ENCODE measurements around the gene ACTRT3.

The ACTRT3 gene

DNA sequence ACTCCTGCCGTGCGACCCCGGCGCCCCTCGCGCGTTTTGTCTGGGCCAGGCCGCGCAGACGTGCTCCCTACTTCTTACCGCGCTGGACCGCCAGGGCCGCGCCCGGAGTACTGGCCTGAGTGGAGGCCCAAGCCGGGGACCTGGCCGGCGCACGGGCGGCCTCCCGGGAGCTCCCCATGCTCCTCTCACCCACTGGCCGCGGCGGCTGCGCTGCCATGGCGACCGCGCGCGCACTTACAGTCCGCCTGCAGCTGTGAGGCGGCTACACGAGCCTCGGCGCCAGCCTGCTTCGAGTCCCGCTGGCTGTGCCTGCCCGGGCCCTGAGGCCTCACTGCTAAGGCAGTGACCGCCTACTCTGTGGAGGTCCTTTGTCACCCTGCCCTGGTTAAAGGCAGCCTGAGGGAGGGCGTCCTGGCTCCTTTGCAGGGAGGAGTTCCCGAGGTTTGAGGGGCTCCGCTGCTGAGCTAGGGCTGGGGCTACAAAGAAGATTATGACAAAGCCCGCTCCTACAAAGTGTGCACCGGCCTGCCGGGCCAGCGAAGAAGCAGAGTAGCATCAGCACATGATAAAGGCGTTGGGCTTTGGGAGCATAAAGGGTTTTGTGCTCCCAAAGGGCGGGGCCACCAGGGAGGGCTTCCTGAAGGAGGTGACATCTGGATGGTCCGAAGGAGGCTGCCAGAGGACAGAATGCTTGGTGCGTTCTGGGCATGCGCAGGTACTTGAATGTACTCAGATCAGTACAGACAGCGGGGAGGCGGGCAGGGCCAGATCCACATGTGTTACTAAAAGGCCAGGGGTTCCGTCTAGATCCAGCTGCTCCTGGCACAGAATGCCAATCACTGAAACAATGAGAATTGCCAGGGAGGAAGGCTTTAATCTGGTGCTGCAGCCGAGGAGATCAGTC, 43.2 kb upstream of the ACTRT3 start, which contains the start of the genes LRRC34 and LRRIQ4:
Gene LRRC34 (minus strand): TSS at position 573 of the 904 bp plus-strand sequence. CDS start 356 bp downstream, at position 217.
Gene LRRIQ4 (plus strand): TSS at position 539 of the 904 bp plus-strand sequence. CDS start 9,052 bp downstream, outside the sequence.
- peak within 1 kb of the TSS; percentile 88 for H3K56ac ChIP-seq (ENCODE audit: low read length)
- H2AK5ac ChIP-seq (ENCODE audit: low read length), result no peak within 1 kb of the TSS
- H3K79me1 ChIP-seq (ENCODE audit: low read length), result no peaks in the 10 kb centered on the region
- H3K27me3 ChIP-seq (ENCODE audit: insufficient read depth, low read length, poor library complexity), result no peaks in the 10 kb centered on the region
- H3K79me2 ChIP-seq (ENCODE audit: control insufficient read depth, insufficient read depth, low read length), result no peaks in the 10 kb centered on the region
- H3K18ac ChIP-seq (ENCODE audit: low read length), result peak within 1 kb of the TSS; percentile 40
- H4K5ac ChIP-seq (ENCODE audit: low read length), result no peak within 1 kb of the TSS
- peak within 1 kb of the TSS; percentile 66 for H3K4ac ChIP-seq (ENCODE audit: low read depth, low read length)
- H3K4me3 ChIP-seq (ENCODE audit: low read length), result peak within 1 kb of the TSS; percentile 55
- no peak within 1 kb of the TSS for H3K23ac ChIP-seq (ENCODE audit: low read length)
- peak within 1 kb of the TSS; percentile 75 for H3K9ac ChIP-seq (ENCODE audit: low read length)
- no peaks in the 10 kb centered on the region for H3K36me3 ChIP-seq (ENCODE audit: control insufficient read depth, insufficient read depth, low read length)
- DNase-seq, result peak; percentile 92
- no CpG with 5 or more reads among the region's 56 CpGs for WGBS (ENCODE audit: extremely low coverage, insufficient coverage, low lambda C conversion rate)
- peak within 1 kb of the TSS; percentile 7 for H4K8ac ChIP-seq (ENCODE audit: low read depth, low read length)
- no peak within 1 kb of the TSS for H2BK15ac ChIP-seq (replicated peaks; ENCODE audit: low read depth)
- peak within 1 kb of the TSS; percentile 57 for H2BK5ac ChIP-seq (ENCODE audit: low read length)
- no peak within 1 kb of the TSS for H3K27ac ChIP-seq (ENCODE audit: low read depth, low read length)
- H3K4me1 ChIP-seq (ENCODE audit: control insufficient read depth, low read depth, low read length), result no peaks in the 10 kb centered on the region
- no peak within 1 kb of the TSS for H2BK120ac ChIP-seq (ENCODE audit: low read depth, low read length)
- H3K4me2 ChIP-seq (ENCODE audit: low read length), result peak within 1 kb of the TSS; percentile 67

DNA sequence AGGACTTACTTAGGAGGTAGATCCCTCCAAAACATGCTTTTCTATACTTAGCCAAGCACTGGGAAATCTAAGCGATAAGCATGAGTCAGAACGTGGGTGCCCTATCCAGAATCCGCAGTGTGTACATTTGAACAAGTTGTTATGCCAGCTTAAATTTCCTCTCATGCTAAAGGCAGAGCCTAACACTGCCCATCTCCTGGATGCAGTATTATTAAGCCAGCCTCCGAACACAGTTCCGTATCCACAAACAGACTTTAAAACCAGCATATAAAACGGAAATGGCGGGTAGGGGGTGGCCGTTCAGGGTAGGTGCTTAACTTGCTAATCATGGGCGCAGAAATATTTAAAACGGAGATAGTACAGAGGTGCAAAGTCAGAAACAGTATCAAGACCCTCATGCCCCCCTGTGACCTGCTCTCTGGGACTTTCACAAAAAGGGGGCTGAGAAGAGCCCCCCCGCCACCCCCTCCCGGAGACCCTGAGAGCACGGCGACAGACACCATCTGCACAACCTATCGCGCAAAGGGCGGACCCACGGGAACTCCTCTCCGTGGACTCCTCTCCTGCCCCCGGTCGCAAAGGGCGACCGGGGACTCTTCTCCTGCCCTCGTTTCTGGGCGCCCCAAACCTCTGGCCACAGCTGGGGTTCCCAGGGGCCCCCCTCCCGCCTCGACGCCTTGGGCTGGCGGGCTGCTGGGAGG, 42.4 kb upstream of the ACTRT3 start:
- DNase-seq, result no peak
- WGBS (ENCODE audit: extremely low coverage, insufficient coverage, low lambda C conversion rate), result no CpG with 5 or more reads among the region's 29 CpGs
- H3K79me1 ChIP-seq (ENCODE audit: low read length), result no peaks in the 10 kb centered on the region
- H2BK15ac ChIP-seq (replicated peaks; ENCODE audit: low read depth), result no peak overlapping the region
- H3K36me3 ChIP-seq (ENCODE audit: control insufficient read depth, insufficient read depth, low read length), result no peaks in the 10 kb centered on the region
- peak overlapping the region; percentile 75 for H3K9ac ChIP-seq (ENCODE audit: low read length)
- peak overlapping the region; percentile 7 for H4K8ac ChIP-seq (ENCODE audit: low read depth, low read length)
- no peaks in the 10 kb centered on the region for H3K4me1 ChIP-seq (ENCODE audit: control insufficient read depth, low read depth, low read length)
- H2AK5ac ChIP-seq (ENCODE audit: low read length), result no peak overlapping the region
- peak overlapping the region; percentile 66 for H3K4ac ChIP-seq (ENCODE audit: low read depth, low read length)
- no peaks in the 10 kb centered on the region for H3K79me2 ChIP-seq (ENCODE audit: control insufficient read depth, insufficient read depth, low read length)
- peak overlapping the region; percentile 67 for H3K4me2 ChIP-seq (ENCODE audit: low read length)
- no peak overlapping the region for H3K27ac ChIP-seq (ENCODE audit: low read depth, low read length)
- H2BK5ac ChIP-seq (ENCODE audit: low read length), result no peak overlapping the region
- no peak overlapping the region for H4K5ac ChIP-seq (ENCODE audit: low read length)
- no peak overlapping the region for H2BK120ac ChIP-seq (ENCODE audit: low read depth, low read length)
- no peak overlapping the region for H3K23ac ChIP-seq (ENCODE audit: low read length)
- H3K56ac ChIP-seq (ENCODE audit: low read length), result peak overlapping the region; percentile 88
- no peaks in the 10 kb centered on the region for H3K27me3 ChIP-seq (ENCODE audit: insufficient read depth, low read length, poor library complexity)
- H3K4me3 ChIP-seq (ENCODE audit: low read length), result peak overlapping the region; percentile 36
- H3K18ac ChIP-seq (ENCODE audit: low read length), result peak overlapping the region; percentile 40

DNA sequence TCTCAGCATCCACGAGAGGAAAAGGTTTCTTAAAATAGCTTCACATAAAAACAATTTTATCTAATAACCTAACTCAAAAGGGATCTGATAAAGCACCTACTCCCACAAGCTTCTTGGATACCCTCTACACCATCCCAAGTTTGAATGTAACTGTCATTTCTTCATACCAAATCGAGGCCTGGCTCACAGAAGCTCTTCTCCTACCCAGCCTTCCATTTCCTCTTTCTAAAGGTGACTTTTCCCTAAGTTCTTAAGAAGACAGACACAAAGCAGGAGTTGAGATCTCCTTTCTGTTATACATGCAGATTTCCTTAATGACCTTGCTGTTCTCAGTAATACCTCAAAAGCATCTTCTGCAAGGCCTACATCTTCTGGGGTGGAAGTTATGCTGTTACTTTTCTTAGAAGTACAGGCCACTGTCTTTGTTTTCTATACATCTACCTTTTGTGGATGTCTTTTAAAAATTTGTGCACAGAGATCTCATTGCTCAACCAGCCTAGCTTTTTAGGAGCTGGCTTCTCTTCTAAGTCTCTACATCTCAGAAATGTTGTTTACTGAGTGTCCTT, 40.0 kb upstream of the ACTRT3 start:
- no CpG with 5 or more reads among the region's 2 CpGs for WGBS (ENCODE audit: extremely low coverage, insufficient coverage, low lambda C conversion rate)
- Histone ChIP-seq H2BK15ac (replicated peaks; ENCODE audit: low read depth) (no peak overlapping the region), H2AK5ac (ENCODE audit: low read length) (no peak overlapping the region), H2BK120ac (ENCODE audit: low read depth, low read length) (no peak overlapping the region), H3K18ac (ENCODE audit: low read length) (no peak overlapping the region), H3K27ac (ENCODE audit: low read depth, low read length) (no peak overlapping the region), H3K4me2 (ENCODE audit: low read length) (no peak overlapping the region), H3K4me1 (ENCODE audit: control insufficient read depth, low read depth, low read length) (no peaks in the 10 kb centered on the region), H4K5ac (ENCODE audit: low read length) (no peak overlapping the region), H3K9ac (ENCODE audit: low read length) (no peak overlapping the region), H3K79me1 (ENCODE audit: low read length) (no peaks in the 10 kb centered on the region), H3K36me3 (ENCODE audit: control insufficient read depth, insufficient read depth, low read length) (no peaks in the 10 kb centered on the region), H3K56ac (ENCODE audit: low read length) (no peak overlapping the region), H3K23ac (ENCODE audit: low read length) (no peak overlapping the region), H3K27me3 (ENCODE audit: insufficient read depth, low read length, poor library complexity) (no peaks in the 10 kb centered on the region), H3K4ac (ENCODE audit: low read depth, low read length) (no peak overlapping the region), H4K8ac (ENCODE audit: low read depth, low read length) (no peak overlapping the region), H3K79me2 (ENCODE audit: control insufficient read depth, insufficient read depth, low read length) (no peaks in the 10 kb centered on the region), H3K4me3 (ENCODE audit: low read length) (no peak overlapping the region), H2BK5ac (ENCODE audit: low read length) (no peak overlapping the region)
- no peak for DNase-seq

DNA sequence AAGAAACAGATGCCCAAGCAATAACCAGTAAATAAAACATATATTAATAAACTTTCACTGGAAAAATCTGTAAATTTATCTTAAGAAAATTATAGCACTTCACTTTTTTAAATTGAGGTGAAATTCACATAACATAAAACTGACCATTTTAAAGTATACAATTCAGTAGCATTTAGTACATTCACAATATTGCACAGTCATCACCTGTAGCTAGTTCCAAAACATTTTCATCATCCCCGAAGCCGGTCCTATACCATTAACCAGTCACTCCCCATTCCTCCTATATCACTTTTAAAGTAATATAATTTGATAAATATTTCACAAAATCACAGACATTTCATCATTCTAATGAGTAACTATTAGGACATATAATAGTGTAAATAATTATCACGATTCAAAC, 35.3 kb upstream of the ACTRT3 start:
- H3K18ac ChIP-seq (ENCODE audit: low read length), result no peak overlapping the region
- H3K79me2 ChIP-seq (ENCODE audit: control insufficient read depth, insufficient read depth, low read length), result no peaks in the 10 kb centered on the region
- no peaks in the 10 kb centered on the region for H3K4me1 ChIP-seq (ENCODE audit: control insufficient read depth, low read depth, low read length)
- H2AK5ac ChIP-seq (ENCODE audit: low read length), result no peak overlapping the region
- H3K4me3 ChIP-seq (ENCODE audit: low read length), result no peak overlapping the region
- no peak overlapping the region for H3K4me2 ChIP-seq (ENCODE audit: low read length)
- no peak for DNase-seq
- H3K27ac ChIP-seq (ENCODE audit: low read depth, low read length), result no peak overlapping the region
- no peak overlapping the region for H4K8ac ChIP-seq (ENCODE audit: low read depth, low read length)
- no CpG with 5 or more reads among the region's 3 CpGs for WGBS (ENCODE audit: extremely low coverage, insufficient coverage, low lambda C conversion rate)
- no peak overlapping the region for H3K23ac ChIP-seq (ENCODE audit: low read length)
- no peak overlapping the region for H2BK120ac ChIP-seq (ENCODE audit: low read depth, low read length)
- H3K9ac ChIP-seq (ENCODE audit: low read length), result no peak overlapping the region
- no peaks in the 10 kb centered on the region for H3K27me3 ChIP-seq (ENCODE audit: insufficient read depth, low read length, poor library complexity)
- H2BK15ac ChIP-seq (replicated peaks; ENCODE audit: low read depth), result no peak overlapping the region
- no peak overlapping the region for H2BK5ac ChIP-seq (ENCODE audit: low read length)
- H4K5ac ChIP-seq (ENCODE audit: low read length), result no peak overlapping the region
- no peaks in the 10 kb centered on the region for H3K36me3 ChIP-seq (ENCODE audit: control insufficient read depth, insufficient read depth, low read length)
- H3K56ac ChIP-seq (ENCODE audit: low read length), result no peak overlapping the region
- H3K79me1 ChIP-seq (ENCODE audit: low read length), result no peaks in the 10 kb centered on the region
- H3K4ac ChIP-seq (ENCODE audit: low read depth, low read length), result no peak overlapping the region

DNA sequence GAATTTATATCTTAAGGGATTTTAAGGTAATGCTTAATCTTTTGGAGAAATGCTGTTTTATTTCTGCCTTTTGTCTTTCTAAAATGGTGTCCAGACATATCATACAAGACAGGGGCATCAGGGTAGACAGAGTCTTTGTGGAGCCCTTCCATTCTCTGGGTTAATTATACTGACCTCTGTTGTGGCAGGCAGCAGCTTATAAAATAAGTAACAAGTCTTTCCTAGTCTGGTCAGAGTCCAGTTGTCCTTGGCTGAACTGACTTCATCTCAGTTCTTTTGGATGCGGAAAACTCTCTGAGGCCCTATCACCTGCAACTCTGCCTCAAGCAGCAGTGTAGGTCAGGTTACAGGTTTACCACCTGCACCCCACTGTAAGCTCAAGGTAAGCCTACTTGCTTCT, 23.0 kb upstream of the ACTRT3 start:
- H3K27me3 ChIP-seq (ENCODE audit: insufficient read depth, low read length, poor library complexity), result no peaks in the 10 kb centered on the region
- WGBS (ENCODE audit: extremely low coverage, insufficient coverage, low lambda C conversion rate), result no CpG with 5 or more reads among the region's 1 CpG
- H3K79me1 ChIP-seq (ENCODE audit: low read length), result no peaks in the 10 kb centered on the region
- no peak overlapping the region for H3K23ac ChIP-seq (ENCODE audit: low read length)
- H3K36me3 ChIP-seq (ENCODE audit: control insufficient read depth, insufficient read depth, low read length), result no peaks in the 10 kb centered on the region
- no peaks in the 10 kb centered on the region for H3K4me1 ChIP-seq (ENCODE audit: control insufficient read depth, low read depth, low read length)
- no peak overlapping the region for H2BK120ac ChIP-seq (ENCODE audit: low read depth, low read length)
- no peak overlapping the region for H2BK5ac ChIP-seq (ENCODE audit: low read length)
- no peak overlapping the region for H3K18ac ChIP-seq (ENCODE audit: low read length)
- H3K9ac ChIP-seq (ENCODE audit: low read length), result no peak overlapping the region
- H4K8ac ChIP-seq (ENCODE audit: low read depth, low read length), result no peak overlapping the region
- H4K5ac ChIP-seq (ENCODE audit: low read length), result no peak overlapping the region
- no peak overlapping the region for H3K4me2 ChIP-seq (ENCODE audit: low read length)
- no peak overlapping the region for H3K56ac ChIP-seq (ENCODE audit: low read length)
- H3K79me2 ChIP-seq (ENCODE audit: control insufficient read depth, insufficient read depth, low read length), result no peaks in the 10 kb centered on the region
- H3K4ac ChIP-seq (ENCODE audit: low read depth, low read length), result no peak overlapping the region
- H3K4me3 ChIP-seq (ENCODE audit: low read length), result no peak overlapping the region
- H2BK15ac ChIP-seq (replicated peaks; ENCODE audit: low read depth), result no peak overlapping the region
- no peak overlapping the region for H3K27ac ChIP-seq (ENCODE audit: low read depth, low read length)
- no peak overlapping the region for H2AK5ac ChIP-seq (ENCODE audit: low read length)
- DNase-seq, result no peak

All from mesendoderm (in vitro differentiated cells).